K562 (cell line): ENCODE data around the gene FAM78A. TPM values are rescaled to one million over a fixed set of nuclear protein-coding genes. Genes with fewer than 3 reads are reported as not detected.
A peak's percentile ranks its signal among the peaks of the same experiment; 100 is the strongest.

Source experiments
- ATAC-seq: fragments of 200-7000 bp; cut with Tn5 transposase; 3 replicates; pipeline ENCODE4 v1.9.1; 2020; ENCODE audit warnings: moderate library complexity
- BruUV-seq: library from RNA; stranded (reverse); fragments of 400-500 nt; replicated peaks from 2 replicates; lab custom pipeline; 2021; lab: Mats Ljungman, UMichigan
- CTCF ChIA-PET: fragments of 300-600 bp; formaldehyde crosslinking; extraction: SDS; loops from one replicate; lab custom pipeline; 2021; ENCODE audit warnings: low intra/inter-chr PET ratio; lab: Yijun Ruan, JAX
- POLR2A ChIA-PET: fragments of 300-600, 350-650 bp; sonication (Branson Sonifier 250); formaldehyde crosslinking; extraction: SDS; loops from one replicate; lab custom pipeline; 2021; ENCODE audit warnings: antibody characterized with exemption, inconsistent platforms; lab: Yijun Ruan, JAX
- DNase-seq, 4 experiments: peaks; one replicate each; pipeline versions ENCODE4 v3.0.0 to v3.0.0-alpha.2; 2011 to 2018; ENCODE audit warnings: low spot score in 3 of 4, mixed read lengths in 3 of 4; ENCODE audit errors: extremely low read depth in 1 of 4
- FAIRE-seq: peaks from 2 replicates; lab custom pipeline; 2011; peaks lifted over from hg19 to GRCh38; lab: Jason Lieb, UNC
- H2AFZ ChIP-seq: 2 replicates; pipeline ENCODE4 v1.6.0; 2011; ENCODE audit warnings: low read depth, low read length, control low read depth, inconsistent platforms
- H3K27ac ChIP-seq: fragments of 200-600 bp; 3 replicates; pipeline ENCODE4 v1.8.0; 2011; ENCODE audit warnings: low read depth, mild to moderate bottlenecking, control low read depth, inconsistent platforms, low read length, moderate library complexity, mixed read lengths; ENCODE audit errors: extremely low read depth
- H3K27me3 ChIP-seq, 2 experiments: fragments of 300-600 bp in 1 of 2; 2 replicates in 1 of 2; 3 replicates in 1 of 2; pipeline versions ENCODE4 v1.6.0 to v1.8.0; 2011; ENCODE audit warnings: inconsistent platforms in 2 of 2, low read length in 2 of 2, mild to moderate bottlenecking in 1 of 2, mixed read lengths in 1 of 2, moderate library complexity in 1 of 2; ENCODE audit not compliant: control insufficient read depth in 2 of 2, insufficient read depth in 2 of 2
- H3K36me3 ChIP-seq: fragments of 300-600 bp; 3 replicates; pipeline ENCODE4 v1.8.0; 2011; ENCODE audit warnings: mild to moderate bottlenecking, low read length, inconsistent platforms; ENCODE audit not compliant: control insufficient read depth, insufficient read depth
- H3K4me1 ChIP-seq, 2 experiments: fragments of 200-600 bp in 1 of 2; replicated peaks in 1 of 2; 2 replicates in 1 of 2; 3 replicates in 1 of 2; pipeline versions ENCODE4 v1.5.1 to v1.8.0; 2011; ENCODE audit warnings: inconsistent platforms in 2 of 2, low read length in 2 of 2, mild to moderate bottlenecking in 1 of 2, mixed read lengths in 1 of 2, moderate library complexity in 1 of 2; ENCODE audit not compliant: control insufficient read depth in 2 of 2, insufficient read depth in 2 of 2
- H3K4me2 ChIP-seq: 2 replicates; pipeline ENCODE4 v1.6.1; 2011; ENCODE audit warnings: low read length, control low read depth, inconsistent platforms, mixed read lengths; ENCODE audit not compliant: insufficient read depth
- H3K4me3 ChIP-seq: fragments of 200-600 bp; sonication (generic), shearing (Covaris generic); 2 replicates; pipeline ENCODE4 v1.5.1; 2016; ENCODE audit warnings: control low read depth, inconsistent platforms
- H3K79me2 ChIP-seq: fragments of 200-600 bp; 3 replicates; pipeline ENCODE4 v1.8.0; 2011; ENCODE audit warnings: low read length, inconsistent platforms; ENCODE audit not compliant: control insufficient read depth, insufficient read depth
- H3K9ac ChIP-seq, 2 experiments: 2 replicates each; pipeline versions ENCODE4 v1.6.0 to v1.6.1; 2011; ENCODE audit warnings: low read depth in 2 of 2, low read length in 2 of 2, control low read depth in 1 of 2, inconsistent platforms in 1 of 2, mild to moderate bottlenecking in 1 of 2, mixed read lengths in 1 of 2; ENCODE audit not compliant: insufficient read depth in 1 of 2
- H3K9me1 ChIP-seq: one replicate; pipeline ENCODE4 v1.6.0; 2011; ENCODE audit warnings: inconsistent platforms, mild to moderate bottlenecking, low read length, moderate library complexity; ENCODE audit not compliant: control insufficient read depth, insufficient read depth
- H3K9me3 ChIP-seq: replicated peaks from 2 replicates; pipeline ENCODE4 v1.5.1; 2011; ENCODE audit warnings: low read depth, low read length, inconsistent platforms; ENCODE audit not compliant: control insufficient read depth, insufficient read depth
- H4K20me1 ChIP-seq: replicated peaks from 2 replicates; pipeline ENCODE4 v1.6.1; 2011; ENCODE audit warnings: low read length, inconsistent platforms, mixed read lengths; ENCODE audit not compliant: control insufficient read depth, insufficient read depth
- HCFC1 ChIP-seq: IDR thresholded peaks from 2 replicates; pipeline ENCODE4 v1.6.1; 2012; ENCODE audit warnings: low read depth, low read length, improper control_type of control experiment
- TFAM ChIP-seq: fragments of 250-450 bp; sonication (Bioruptor Pico); conservative IDR thresholded peaks from 2 replicates; pipeline ENCODE4 v1.5.0; 2021; ENCODE audit warnings: mild to moderate bottlenecking, moderate library complexity
- WGBS: fragments of 100-300 bp; shearing (Covaris generic); methylation state at CpG from one replicate; pipeline ENCODE4 v1.1.6; 2016; ENCODE audit warnings: low coverage, mixed read lengths; ENCODE audit not compliant: insufficient coverage; ENCODE audit errors: missing lambda C conversion rate; 5-methylcytosine and 5-hydroxymethylcytosine counted together
- in situ Hi-C: fragments of 300-500 bp; cut with MboI; formaldehyde crosslinking; loops from 4 replicates; pipeline ENCODE4 v1.15.0; 2018; ENCODE audit warnings: inconsistent platforms, mixed read lengths
- intact Hi-C: fragments of 100-400 bp; cut with micrococcal nuclease; formaldehyde crosslinking; loops from 2 replicates; pipeline ENCODE4 v1.14.2; 2022
- polyA plus RNA-seq, 8 experiments: library from polyadenylated mRNA; depleted of rRNA in 4 of 8; stranded (reverse) in 5 of 8; unstranded in 3 of 8; fragments of >200 nt; fragmentation: Nextera tagmentation in 2 of 8; fragmentation: Illumina TruSeq in 1 of 8; extraction: Ambion mirVana in 2 of 8; extraction: Trizol in 1 of 8; gene quantifications; 2 replicates each; pipeline versions ENCODE4 v1.2.1 to v1.2.3, GENCODE V29; 2011 to 2014; ENCODE audit warnings: inconsistent platforms in 1 of 8, missing spikeins in 1 of 8
- total RNA-seq, 7 experiments: library from RNA; depleted of rRNA in 6 of 7; stranded (reverse); fragments of >200 nt in 6 of 7; fragmentation: Illumina TruSeq in 2 of 7; extraction: Trizol in 2 of 7; gene quantifications; 2 replicates each; pipeline versions ENCODE4 v1.2.1 to v1.2.3, GENCODE V29; 2011 to 2021; ENCODE audit warnings: low replicate concordance in 1 of 7

Gene FAM78A
- total and polyA plus RNA-seq, 9 of the 15 experiments (the other 6 are each of a cell fraction or from before 2014, with no cell fraction given), result 0.56 to 103 (median 55.2) TPM

DNA sequence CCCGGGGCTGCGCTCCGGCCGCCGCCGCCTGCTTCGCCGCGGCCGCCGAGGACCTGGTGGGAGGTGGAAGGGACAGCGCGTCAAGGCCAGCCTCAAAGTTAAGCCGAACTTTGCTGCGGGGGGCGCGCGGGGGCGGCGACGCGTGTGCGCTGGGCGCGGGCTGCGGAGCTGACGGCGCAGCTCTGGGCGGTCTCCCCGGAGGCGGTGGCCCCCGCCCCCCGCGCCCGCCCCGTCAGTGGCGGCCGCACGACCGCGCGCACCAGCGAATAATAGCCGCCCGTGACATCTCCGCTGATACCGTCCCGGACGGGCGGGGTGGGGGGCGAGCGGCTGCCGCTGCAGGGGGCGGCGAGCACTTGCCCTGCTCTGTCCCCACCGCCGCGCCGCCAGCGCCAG lies 579 bp upstream of the FAM78A start:
- in situ Hi-C loops, result no loop called here
- H3K27me3 ChIP-seq, result peaks cover under 1 to 8% of the 10 kb centered on the region in 2 experiments; a peak in 3 of 5 replicates
- peak; percentile 15 for ATAC-seq
- intact Hi-C loops, result loop anchor here (5.0 kb wide), 1 partner anchor 165 kb away; no protein-coding TSS in a partner anchor
- TF ChIP-seq TFAM (CRISPR knock-in tag), result no peak
- 0 out of 2 replicates have a peak, but pooled peaks have one; percentile 12 for TF ChIP-seq HCFC1
- TF ChIP-seq, all 486 proteins: peak for 1
- H3K9ac ChIP-seq, result peak overlapping the region; percentile 83 to 93
- WGBS, result 2% methylated on average over 60 of the region's 60 CpGs
- peaks cover 54% of the 10 kb centered on the region for H3K79me2 ChIP-seq
- peak overlapping the region; percentile 75 for H3K27ac ChIP-seq
- peak overlapping the region; percentile 90 for H2AFZ ChIP-seq
- peaks cover 11% of the 10 kb centered on the region for H3K9me1 ChIP-seq
- no peak for FAIRE-seq
- peak; percentile 92 to 98 (median 96) for DNase-seq
- peak overlapping the region; percentile 65 for H3K4me3 ChIP-seq
- peak overlapping the region; percentile 95; the same call in 1 of the 2 replicates for H3K4me2 ChIP-seq
- H3K4me1 ChIP-seq, result peaks cover 39 to 74% of the 10 kb centered on the region in 2 experiments
- H3K9me3 ChIP-seq, result no peaks in the 10 kb centered on the region
- no peaks in the 10 kb centered on the region for H4K20me1 ChIP-seq
- no TSS peak for BruUV-seq
- CTCF ChIA-PET, result interaction anchor here (1.5 kb wide), 1 partner anchor 98 kb away, joined by 4 read pairs; no protein-coding TSS in a partner anchor
- POLR2A ChIA-PET, result interaction anchor here (0.6 to 14.6 kb wide), 10 partner anchors 9 to 143 kb away, joined by 3 to 338 read pairs (median 5); no protein-coding TSS in a partner anchor
- H3K36me3 ChIP-seq, result peaks cover 15% of the 10 kb centered on the region; the same call in 2 of the 3 replicates
